Middle frontal gyrus (tissue), 1 donor: Measurements from ENCODE around the gene SH3RF3.

ENCODE experiments used
- DNase-seq: peaks from one replicate; pipeline ENCODE4 v3.0.0-alpha.2; 2015; ENCODE audit warnings: low spot score; ENCODE audit errors: extremely low spot score

The SH3RF3 gene

GRCh38 chr2:109233643-109234042 lies 104.6 kb downstream of the SH3RF3 start:
- DNase-seq, result no peak

GRCh38 chr2:109234355-109234754 lies 105.3 kb downstream of the SH3RF3 start:
- DNase-seq, result no peak

GRCh38 chr2:109236147-109236546 lies 107.1 kb downstream of the SH3RF3 start:
- no peak for DNase-seq

GRCh38 chr2:109237792-109238191 lies 108.8 kb downstream of the SH3RF3 start:
- DNase-seq, result no peak

GRCh38 chr2:109238580-109238979 lies 109.6 kb downstream of the SH3RF3 start:
- DNase-seq, result no peak

GRCh38 chr2:109239720-109240119 lies 110.7 kb downstream of the SH3RF3 start:
- no peak for DNase-seq

GRCh38 chr2:109242210-109242653 lies 113.2 kb downstream of the SH3RF3 start:
- DNase-seq, result no peak

GRCh38 chr2:109242654-109243331 lies 113.8 kb downstream of the SH3RF3 start:
- no peak for DNase-seq

- no peak for DNase-seq
Observed at GRCh38 chr2:109243526-109244303, 114.7 kb downstream of the SH3RF3 start.

GRCh38 chr2:109244304-109244582 lies 115.2 kb downstream of the SH3RF3 start:
- DNase-seq, result no peak

- no peak for DNase-seq
Observed at GRCh38 chr2:109244750-109245382, 115.9 kb downstream of the SH3RF3 start.

GRCh38 chr2:109246176-109246575 lies 117.2 kb downstream of the SH3RF3 start:
- DNase-seq, result no peak

- DNase-seq, result no peak
Observed at GRCh38 chr2:109246616-109247015, 117.6 kb downstream of the SH3RF3 start.

GRCh38 chr2:109247340-109247739 lies 118.3 kb downstream of the SH3RF3 start:
- no peak for DNase-seq

GRCh38 chr2:109247812-109248211 lies 118.8 kb downstream of the SH3RF3 start:
- no peak for DNase-seq

- DNase-seq, result no peak
Observed at GRCh38 chr2:109248590-109248989, 119.6 kb downstream of the SH3RF3 start.

- DNase-seq, result no peak
Observed at GRCh38 chr2:109253217-109253616, 124.2 kb downstream of the SH3RF3 start.

- DNase-seq, result no peak
Observed at GRCh38 chr2:109254174-109254904, 125.3 kb downstream of the SH3RF3 start.

GRCh38 chr2:109255654-109256053 lies 126.6 kb downstream of the SH3RF3 start:
- DNase-seq, result no peak

GRCh38 chr2:109256111-109256510 lies 127.1 kb downstream of the SH3RF3 start:
- DNase-seq, result no peak

GRCh38 chr2:109256921-109257320 lies 127.9 kb downstream of the SH3RF3 start:
- no peak for DNase-seq

- DNase-seq, result no peak
Observed at GRCh38 chr2:109257653-109258052, 128.6 kb downstream of the SH3RF3 start.
